HG02884 (cell line): ENCODE results near the gene COP1.
A peak's percentile ranks its signal among the peaks of the same experiment; 100 is the strongest.
"Not testable (repeated sequence)": the region's sequence is repeated elsewhere in the genome, so short reads cannot be mapped to it uniquely, and the experiment has no call there.

Experiments
- ATAC-seq: cut with Tn5 transposase; IDR thresholded peaks from one replicate; pipeline ENCODE4 v1.9.1; 2021; ENCODE audit warnings: mild to moderate bottlenecking, moderate library complexity; ENCODE audit not compliant: unreplicated experiment

COP1 gene

GRCh38 chr1:176136891-176137290 is 70.2 kb downstream of the COP1 start:
- no peak for ATAC-seq

GRCh38 chr1:176134666-176135065 is 72.4 kb downstream of the COP1 start:
- no peak for ATAC-seq

- no peak for ATAC-seq
Observed at GRCh38 chr1:176122282-176122681, 84.8 kb downstream of the COP1 start.

- ATAC-seq: peak; percentile 73
Observed at GRCh38 chr1:176119549-176119948, 87.5 kb downstream of the COP1 start.

GRCh38 chr1:176118985-176119384 is 88.1 kb downstream of the COP1 start:
- ATAC-seq: no peak

- no peak for ATAC-seq
Observed at GRCh38 chr1:176111835-176112234, 95.3 kb downstream of the COP1 start.

- ATAC-seq: no peak
Observed at GRCh38 chr1:176110203-176110602, 96.9 kb downstream of the COP1 start.

- no peak for ATAC-seq
Observed at GRCh38 chr1:176102768-176103350, 104.2 kb downstream of the COP1 start.

- ATAC-seq: no peak
Observed at GRCh38 chr1:176101951-176102642, 105.0 kb downstream of the COP1 start.

- no peak for ATAC-seq
Observed at GRCh38 chr1:176098560-176098959, 108.5 kb downstream of the COP1 start.

GRCh38 chr1:176096015-176096414 is 111.1 kb downstream of the COP1 start:
- ATAC-seq: no peak

GRCh38 chr1:176090766-176091165 is 116.3 kb downstream of the COP1 start:
- ATAC-seq: no peak

GRCh38 chr1:176087746-176088145 is 119.3 kb downstream of the COP1 start:
- not testable (repeated sequence) for ATAC-seq

GRCh38 chr1:176073524-176074157 is 133.4 kb downstream of the COP1 start:
- ATAC-seq: no peak

- ATAC-seq: no peak
Observed at GRCh38 chr1:176068901-176069300, 138.2 kb downstream of the COP1 start.

- ATAC-seq: no peak
Observed at GRCh38 chr1:176068256-176068655, 138.8 kb downstream of the COP1 start.

GRCh38 chr1:176066709-176067108 is 140.4 kb downstream of the COP1 start:
- ATAC-seq: no peak

GRCh38 chr1:176058686-176059085 is 148.4 kb downstream of the COP1 start:
- ATAC-seq: no peak

GRCh38 chr1:176056312-176056711 is 150.8 kb downstream of the COP1 start:
- no peak for ATAC-seq

- ATAC-seq: no peak
Observed at GRCh38 chr1:176055398-176055797, 151.7 kb downstream of the COP1 start.

GRCh38 chr1:176051902-176052518 is 155.1 kb downstream of the COP1 start:
- no peak for ATAC-seq

- ATAC-seq: no peak
Observed at GRCh38 chr1:176051402-176051801, 155.7 kb downstream of the COP1 start.
